Prostate gland (tissue), 2 donors: Measurements from ENCODE around the gene ADD2. TPM values are rescaled to one million over a fixed set of nuclear protein-coding genes. Genes with fewer than 3 reads are reported as not detected.
"Not testable (repeated sequence)": the region's sequence is repeated elsewhere in the genome, so short reads cannot be mapped to it uniquely, and the experiment has no call there.

Experiments
- DNase-seq: peaks from one replicate; pipeline ENCODE4 v3.0.0-alpha.2; 2019; ENCODE audit warnings: low spot score
- H3K27ac ChIP-seq, 2 donors: fragments of 200-600 bp; sonication (generic); 2 replicates each; pipeline ENCODE4 v1.5.1; 2017 to 2019
- H3K27me3 ChIP-seq: fragments of 200-600 bp; sonication (generic); replicated peaks from 2 replicates; pipeline ENCODE4 v1.5.1; 2019; ENCODE audit not compliant: insufficient read depth
- H3K36me3 ChIP-seq, 2 donors: fragments of 200-600 bp; sonication (generic); 1 replicate in 1 of 2; 2 replicates in 1 of 2; pipeline versions ENCODE4 v1.5.1 to v1.8.1; 2017 to 2019
- H3K4me1 ChIP-seq: fragments of 200-600 bp; sonication (generic); replicated peaks from 2 replicates; pipeline ENCODE4 v1.5.1; 2019
- H3K4me3 ChIP-seq, 2 donors: fragments of 200-600 bp; sonication (generic); 2 replicates each; pipeline ENCODE4 v1.5.1; 2017 to 2019
- H3K9me3 ChIP-seq: fragments of 200-600 bp; sonication (generic); 2 replicates; pipeline ENCODE4 v1.5.1; 2017
- CTCF ChIP-seq, 4 experiments: fragments of 200-600 bp in 2 of 4; fragments of 450-650 bp in 2 of 4; sonication (generic) in 2 of 4; IDR thresholded peaks; 1 replicate in 3 of 4; 2 replicates in 1 of 4; pipeline ENCODE4 v1.5.1; 2016 to 2019; ENCODE audit warnings: antibody characterized with exemption in 4 of 4, mild to moderate bottlenecking in 2 of 4, moderate library complexity in 2 of 4
- POLR2A ChIP-seq: fragments of 450-650 bp; IDR thresholded peaks from one replicate; pipeline ENCODE4 v1.6.1; 2016; ENCODE audit warnings: antibody characterized with exemption, mild to moderate bottlenecking
- POLR2AphosphoS5 ChIP-seq: sonication (generic); formaldehyde crosslinking; IDR thresholded peaks from one replicate; pipeline ENCODE4 v1.6.1; 2017; ENCODE audit warnings: antibody characterized with exemption
- WGBS: methylation state at CpG from one replicate; pipeline ENCODE4 v1.1.5; 2018; 5-methylcytosine and 5-hydroxymethylcytosine counted together
- intact Hi-C: fragments of 100-400 bp; cut with DNase I; formaldehyde crosslinking; loops from one replicate; pipeline ENCODE4 v1.14.2; 2022
- total RNA-seq, 2 donors: library from RNA; depleted of rRNA; stranded (reverse); fragments of >200 nt; gene quantifications; one replicate each; pipeline ENCODE4 v1.1.0, GENCODE V29; 2016

ADD2 gene
- total RNA-seq, 2 donors from 2014 or later, result 0.32 to 3.1 TPM

- H3K27me3 ChIP-seq, result no peaks in the 10 kb centered on the region
- no peaks in the 10 kb centered on the region for H3K4me1 ChIP-seq
- no peak for DNase-seq
- no peak overlapping the region for H3K27ac ChIP-seq
- no peak for TF ChIP-seq POLR2AphosphoS5
- TF ChIP-seq POLR2A, result no peak
- no peak for TF ChIP-seq CTCF (IDR thresholded peaks at IDR 0.05)
- no peak overlapping the region for H3K4me3 ChIP-seq
- H3K36me3 ChIP-seq, result no peaks in the 10 kb centered on the region
- WGBS, result 75% methylated on average over 6 of the region's 6 CpGs
- intact Hi-C loops, result no loop called here
- no peaks in the 10 kb centered on the region for H3K9me3 ChIP-seq
These were observed 39.3 kb upstream of the ADD2 start for GRCh38 chr2:70807102-70807827.

GRCh38 chr2:70806620-70807019 is 38.6 kb upstream of the ADD2 start:
- intact Hi-C loops, result no loop called here
- H3K36me3 ChIP-seq, result no peaks in the 10 kb centered on the region
- H3K27me3 ChIP-seq, result no peaks in the 10 kb centered on the region
- no peak for DNase-seq
- WGBS, result 56% methylated on average over 6 of the region's 6 CpGs
- H3K4me3 ChIP-seq, result no peak overlapping the region
- H3K27ac ChIP-seq, result no peak overlapping the region
- H3K9me3 ChIP-seq, result no peaks in the 10 kb centered on the region
- TF ChIP-seq POLR2A (no peak), POLR2AphosphoS5 (no peak), CTCF (IDR thresholded peaks at IDR 0.05) (no peak)
- no peaks in the 10 kb centered on the region for H3K4me1 ChIP-seq

- Histone ChIP-seq H3K9me3 (no peaks in the 10 kb centered on the region), H3K4me3 (no peak overlapping the region), H3K27ac (no peak overlapping the region), H3K4me1 (no peaks in the 10 kb centered on the region), H3K36me3 (no peaks in the 10 kb centered on the region), H3K27me3 (no peaks in the 10 kb centered on the region)
- WGBS, result 71% methylated on average over 5 of the region's 5 CpGs
- intact Hi-C loops, result no loop called here
- TF ChIP-seq POLR2A, result no peak
- no peak for DNase-seq
These were observed 38.0 kb upstream of the ADD2 start for GRCh38 chr2:70806013-70806412.

DNA sequence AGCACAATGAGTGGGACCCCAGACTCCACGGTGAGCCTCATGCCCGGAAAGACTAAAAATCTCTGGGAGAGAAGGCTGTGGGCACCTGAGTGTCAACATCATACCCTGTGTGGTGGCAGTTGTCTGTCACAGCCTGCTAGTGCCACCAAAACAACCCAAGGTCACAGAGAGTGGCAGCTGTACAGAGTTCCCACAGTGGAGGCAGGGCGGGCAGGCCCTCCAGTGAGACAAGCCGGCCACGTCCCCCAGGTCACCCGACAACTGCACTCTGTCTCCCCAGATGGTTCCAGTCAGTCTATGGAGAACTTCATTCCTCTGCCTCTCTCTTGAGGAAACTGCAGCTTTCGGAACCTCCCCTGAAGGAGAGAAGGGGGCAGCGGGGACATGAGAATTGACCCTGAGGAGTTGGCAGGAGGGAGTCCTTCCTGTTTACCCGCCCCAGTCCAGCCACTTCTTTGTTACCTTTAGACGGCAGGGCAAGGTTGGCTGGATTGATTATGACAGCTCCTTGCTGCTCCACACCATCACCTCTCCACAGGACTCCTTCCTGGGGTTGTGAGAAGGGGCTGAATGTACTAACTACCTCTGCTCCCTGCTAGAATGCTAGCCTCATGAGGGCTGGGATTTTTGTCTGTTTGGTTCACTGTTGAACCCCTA is 33.7 kb upstream of the ADD2 start:
- no peaks in the 10 kb centered on the region for H3K4me1 ChIP-seq
- 73% methylated on average over 10 of the region's 10 CpGs for WGBS
- no peak overlapping the region for H3K27ac ChIP-seq
- no peaks in the 10 kb centered on the region for H3K27me3 ChIP-seq
- no peak for DNase-seq
- TF ChIP-seq CTCF (IDR thresholded peaks at IDR 0.05) (no peak), POLR2AphosphoS5 (no peak), POLR2A (no peak)
- no peaks in the 10 kb centered on the region for H3K9me3 ChIP-seq
- no peaks in the 10 kb centered on the region for H3K36me3 ChIP-seq
- intact Hi-C loops, result no loop called here
- no peak overlapping the region for H3K4me3 ChIP-seq

DNA sequence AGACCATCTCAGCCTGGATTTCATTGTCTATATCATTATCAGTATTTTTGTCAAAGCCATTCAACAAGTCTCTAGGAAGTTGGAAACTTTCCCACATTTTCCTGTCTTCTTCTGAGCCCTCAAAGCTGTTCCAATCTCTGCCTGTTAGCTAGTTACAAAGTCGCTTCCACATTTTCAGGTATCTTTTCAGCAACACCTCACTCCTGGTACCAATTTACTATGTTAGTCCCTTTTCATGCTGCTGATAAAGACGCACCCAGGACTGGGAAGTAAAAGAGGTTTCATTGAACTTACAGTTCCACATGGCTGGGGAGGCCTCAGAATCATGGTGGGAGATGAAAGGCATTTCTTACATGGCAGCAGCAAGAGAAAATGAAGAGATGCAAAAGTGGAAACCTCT is 31.7 kb upstream of the ADD2 start:
- 98% methylated on average over 2 of the region's 2 CpGs for WGBS
- Histone ChIP-seq H3K27me3 (no peaks in the 10 kb centered on the region), H3K36me3 (no peaks in the 10 kb centered on the region), H3K27ac (no peak overlapping the region), H3K9me3 (no peaks in the 10 kb centered on the region), H3K4me3 (no peak overlapping the region), H3K4me1 (no peaks in the 10 kb centered on the region)
- DNase-seq, result no peak
- intact Hi-C loops, result no loop called here
- TF ChIP-seq POLR2A, result no peak
- no peak for TF ChIP-seq POLR2AphosphoS5
- no peak for TF ChIP-seq CTCF (IDR thresholded peaks at IDR 0.05)

DNA sequence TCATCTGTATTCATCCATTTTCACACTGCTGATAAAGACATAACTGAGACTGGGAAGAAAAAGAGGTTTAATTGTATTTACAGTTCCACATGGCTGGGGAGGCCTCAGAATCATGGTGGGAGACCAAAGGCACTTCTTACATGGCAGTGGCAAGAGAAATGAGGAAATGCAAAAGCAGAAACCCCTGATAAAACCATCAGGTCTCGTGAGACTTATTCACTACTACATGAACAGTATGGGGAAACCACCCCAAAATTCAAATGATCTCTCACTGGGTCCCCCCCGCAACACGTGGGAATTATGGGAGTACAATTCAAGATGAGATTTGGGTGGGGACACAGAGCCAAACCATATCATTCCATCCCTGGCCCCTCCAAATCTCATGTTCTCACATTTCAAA is 30.0 kb upstream of the ADD2 start:
- H3K4me1 ChIP-seq, H3K36me3 ChIP-seq, DNase-seq, H3K9me3 ChIP-seq, H3K27me3 ChIP-seq, H3K27ac ChIP-seq, intact Hi-C loops, H3K4me3 ChIP-seq: not testable (repeated sequence)
- WGBS, result 90% methylated on average over 3 of the region's 3 CpGs
